ENCODE results near the gene UBALD1.

DNA sequence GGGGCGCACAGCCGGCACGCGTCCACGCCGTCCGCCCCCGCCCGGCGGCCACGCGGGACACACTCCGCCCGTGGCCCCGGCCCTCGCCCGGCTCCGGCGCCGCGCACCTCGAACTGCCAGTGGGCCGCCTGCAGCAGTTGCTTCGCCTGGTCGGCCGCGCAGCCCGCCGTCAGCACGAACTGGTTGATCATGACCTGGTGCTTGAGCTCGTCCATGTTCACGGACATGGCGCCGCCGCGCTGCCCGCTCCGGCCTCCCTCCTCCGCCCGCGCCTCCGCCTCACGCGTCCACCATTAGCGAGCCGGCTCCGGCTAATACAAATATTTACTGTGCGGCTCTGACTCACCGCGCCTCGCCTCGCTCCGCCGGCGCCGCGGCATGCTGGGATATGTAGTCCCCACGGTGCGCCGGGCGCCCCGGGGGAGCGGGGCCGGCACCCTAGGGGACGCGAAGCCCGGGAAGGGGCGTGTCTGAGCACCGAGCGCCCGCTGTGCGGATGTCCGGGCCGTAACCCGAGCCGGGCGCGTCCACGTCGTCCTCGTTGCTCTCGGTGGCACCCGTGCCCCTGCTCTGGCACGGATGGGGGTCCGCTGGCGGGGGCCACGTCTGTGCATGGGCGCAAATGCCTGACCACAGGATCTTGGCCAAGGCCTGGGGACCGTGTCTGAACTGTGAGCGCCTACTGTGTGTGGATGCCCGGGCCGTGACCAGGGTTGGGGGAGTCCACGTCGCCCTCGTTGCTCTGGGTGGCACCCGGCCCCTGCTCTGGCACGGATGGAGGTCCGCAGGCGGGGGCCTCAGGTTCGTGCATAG, at the start of gene UBALD1:
- TF ChIP-seq ZNF76 (CRISPR knock-in tag; IDR thresholded peaks at IDR 0.05; ENCODE audit: borderline replicate concordance) (no peak), HNRNPLL (IDR thresholded peaks at IDR 0.05; ENCODE audit: low read depth, low read length, poor library complexity, severe bottlenecking) (peak; percentile 41)
